PFSK-1 (cell line): Measurements from ENCODE around the gene PALMD.

Experiments used
- POLR2AphosphoS5 ChIP-seq: IDR thresholded peaks from 2 replicates; pipeline ENCODE4 v1.6.1; 2012; ENCODE audit warnings: low read depth, mild to moderate bottlenecking, control low read depth, low read length, moderate library complexity
- REST ChIP-seq, 2 experiments: IDR thresholded peaks; 2 replicates each; pipeline versions ENCODE4 v1.6.1 to v1.8.0; 2011 to 2012; ENCODE audit warnings: low read depth in 2 of 2, low read length in 2 of 2, control low read depth in 1 of 2, inconsistent platforms in 1 of 2, mild to moderate bottlenecking in 1 of 2, moderate library complexity in 1 of 2; ENCODE audit not compliant: insufficient read depth in 1 of 2
- SIN3A ChIP-seq: IDR thresholded peaks from 2 replicates; pipeline ENCODE4 v1.6.1; 2012; ENCODE audit warnings: mild to moderate bottlenecking, low read length, moderate library complexity, borderline replicate concordance; ENCODE audit not compliant: insufficient read depth
- TAF1 ChIP-seq: IDR thresholded peaks from 2 replicates; pipeline ENCODE4 v1.6.1; 2012; ENCODE audit warnings: low read length, control low read depth, borderline replicate concordance; ENCODE audit not compliant: insufficient read depth

GRCh38 chr1:99737016-99737415 is 91.1 kb downstream of the PALMD start:
- TF ChIP-seq POLR2AphosphoS5: no peak
- TF ChIP-seq TAF1: no peak
- TF ChIP-seq REST (IDR thresholded peaks at IDR 0.05; ENCODE audit: insufficient read depth in 1 of 2, low read depth in 2 of 2, low read length in 2 of 2): no peak
- no peak for TF ChIP-seq SIN3A
